ENCODE measurements around the gene AUTS2. TPM values are rescaled to one million over a fixed set of nuclear protein-coding genes. Genes with fewer than 3 reads are reported as not detected.

The AUTS2 gene
- total and polyA plus RNA-seq, 4 donors = 4.9 to 24.4 (median 7.0) TPM

- peak overlapping the region in 2 of 3 donors; percentile 73 to 74 for H3K4me3 ChIP-seq (ENCODE audit: low read depth in 1 of 3, low read length in 3 of 3)
- H3K27me3 ChIP-seq (ENCODE audit: control insufficient read depth in 4 of 4, insufficient read depth in 4 of 4, low read length in 3 of 4) = no peaks in the 10 kb centered on the region
- WGBS = 48% methylated on average over 6 of the region's 6 CpGs
- peaks cover 5 to 72% (median 48%) of the 10 kb centered on the region in 4 donors for H3K4me1 ChIP-seq (ENCODE audit: control insufficient read depth in 4 of 4, insufficient read depth in 4 of 4, low read length in 3 of 4)
- no peaks in the 10 kb centered on the region for H3K36me3 ChIP-seq (ENCODE audit: control insufficient read depth in 4 of 4, insufficient read depth in 3 of 4, low read depth in 1 of 4, low read length in 3 of 4)
- no peak overlapping the region for H3K27ac ChIP-seq (ENCODE audit: low read depth in 1 of 2, low read length in 2 of 2)
- no peak for DNase-seq (ENCODE audit: low spot score)
- H3K9me3 ChIP-seq (ENCODE audit: control insufficient read depth in 4 of 4, low read length in 3 of 4) = no peaks in the 10 kb centered on the region
- TF ChIP-seq JUND (IDR thresholded peaks at IDR 0.05) (no peak), SP1 (IDR thresholded peaks at IDR 0.05) (no peak), ZBTB33 (IDR thresholded peaks at IDR 0.05) (no peak), NR2F2 (IDR thresholded peaks at IDR 0.05) (no peak), HNF4G (IDR thresholded peaks at IDR 0.05) (no peak)
- TF ChIP-seq, protein P1, sequence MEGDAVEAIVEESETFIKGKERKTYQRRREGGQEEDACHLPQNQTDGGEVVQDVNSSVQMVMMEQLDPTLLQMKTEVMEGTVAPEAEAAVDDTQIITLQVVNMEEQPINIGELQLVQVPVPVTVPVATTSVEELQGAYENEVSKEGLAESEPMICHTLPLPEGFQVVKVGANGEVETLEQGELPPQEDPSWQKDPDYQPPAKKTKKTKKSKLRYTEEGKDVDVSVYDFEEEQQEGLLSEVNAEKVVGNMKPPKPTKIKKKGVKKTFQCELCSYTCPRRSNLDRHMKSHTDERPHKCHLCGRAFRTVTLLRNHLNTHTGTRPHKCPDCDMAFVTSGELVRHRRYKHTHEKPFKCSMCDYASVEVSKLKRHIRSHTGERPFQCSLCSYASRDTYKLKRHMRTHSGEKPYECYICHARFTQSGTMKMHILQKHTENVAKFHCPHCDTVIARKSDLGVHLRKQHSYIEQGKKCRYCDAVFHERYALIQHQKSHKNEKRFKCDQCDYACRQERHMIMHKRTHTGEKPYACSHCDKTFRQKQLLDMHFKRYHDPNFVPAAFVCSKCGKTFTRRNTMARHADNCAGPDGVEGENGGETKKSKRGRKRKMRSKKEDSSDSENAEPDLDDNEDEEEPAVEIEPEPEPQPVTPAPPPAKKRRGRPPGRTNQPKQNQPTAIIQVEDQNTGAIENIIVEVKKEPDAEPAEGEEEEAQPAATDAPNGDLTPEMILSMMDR (IDR thresholded peaks at IDR 0.05; ENCODE audit: low read depth, low read length, missing input control) = no peak
- TF ChIP-seq, protein P2, sequence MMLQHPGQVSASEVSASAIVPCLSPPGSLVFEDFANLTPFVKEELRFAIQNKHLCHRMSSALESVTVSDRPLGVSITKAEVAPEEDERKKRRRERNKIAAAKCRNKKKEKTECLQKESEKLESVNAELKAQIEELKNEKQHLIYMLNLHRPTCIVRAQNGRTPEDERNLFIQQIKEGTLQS (IDR thresholded peaks at IDR 0.05) = no peak
- H3K9ac ChIP-seq (ENCODE audit: low read depth in 1 of 2, low read length in 2 of 2) = no peak overlapping the region
Observed at GRCh38 chr7:70595370-70595754, 997.1 kb downstream of the AUTS2 start.

DNA sequence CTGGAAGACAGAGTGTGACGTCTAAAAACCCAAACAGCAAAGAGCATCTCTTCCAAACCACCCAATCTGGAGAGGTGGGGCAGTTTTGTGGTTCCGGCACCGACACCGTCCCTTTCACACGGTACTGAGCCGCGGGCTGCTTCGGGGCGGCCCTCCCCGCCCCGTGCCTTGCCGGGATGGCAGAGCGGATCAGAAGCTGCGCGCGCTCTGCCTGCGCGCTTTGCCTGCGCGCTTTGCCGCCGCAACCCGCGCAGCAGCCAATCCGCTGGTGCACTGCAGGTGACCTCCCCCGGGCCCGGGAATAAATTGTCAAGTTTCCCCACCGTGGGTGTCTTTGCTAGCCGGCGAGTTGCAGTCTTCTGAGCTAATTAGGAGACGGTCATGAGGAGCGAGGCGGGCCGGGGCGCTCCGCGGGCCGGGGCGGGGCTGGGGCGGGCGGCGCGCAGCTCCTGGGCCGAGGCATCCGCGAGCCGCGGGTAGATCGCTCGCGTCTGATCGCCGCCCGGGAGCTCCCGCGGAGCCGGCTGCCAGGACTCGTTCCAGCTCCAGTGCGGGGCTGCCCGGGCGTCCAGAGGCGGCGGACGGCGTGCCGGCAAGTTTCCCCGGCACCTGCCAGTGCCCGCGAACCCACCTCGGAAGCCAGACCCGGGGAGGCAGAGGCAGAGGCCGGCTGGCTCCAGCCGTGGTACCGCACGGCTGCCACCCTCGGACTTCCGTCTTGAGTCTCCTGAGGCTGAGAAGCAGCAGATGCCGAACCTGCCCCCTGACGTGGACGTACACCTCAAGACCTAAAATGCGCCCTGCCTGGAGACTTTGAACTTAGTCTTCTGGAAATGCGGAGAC, 997.7 kb downstream of the AUTS2 start:
- peak overlapping the region; percentile 73 to 86 (median 74) for H3K4me3 ChIP-seq (ENCODE audit: low read depth in 1 of 3, low read length in 3 of 3)
- TF ChIP-seq JUND (IDR thresholded peaks at IDR 0.05) (no peak), TAF1 (conservative IDR thresholded peaks at IDR 0.05) (no peak), HNF4G (IDR thresholded peaks at IDR 0.05) (no peak), HNF4A (conservative IDR thresholded peaks at IDR 0.05) (no peak), NR2F2 (IDR thresholded peaks at IDR 0.05) (no peak), YY1 (IDR thresholded peaks at IDR 0.05) (no peak), EGR1 (IDR thresholded peaks at IDR 0.05; ENCODE audit: low read depth in 2 of 2) (no peak), RAD21 (IDR thresholded peaks at IDR 0.05) (no peak), SP1 (IDR thresholded peaks at IDR 0.05) (no peak), GABPA (IDR thresholded peaks at IDR 0.05 in 1 of 2, conservative IDR thresholded peaks at IDR 0.05 in 1 of 2) (no peak), RXRA (IDR thresholded peaks at IDR 0.05) (no peak), FOXA2 (IDR thresholded peaks at IDR 0.05) (no peak), ZBTB33 (IDR thresholded peaks at IDR 0.05) (no peak)
- TF ChIP-seq, protein P3, sequence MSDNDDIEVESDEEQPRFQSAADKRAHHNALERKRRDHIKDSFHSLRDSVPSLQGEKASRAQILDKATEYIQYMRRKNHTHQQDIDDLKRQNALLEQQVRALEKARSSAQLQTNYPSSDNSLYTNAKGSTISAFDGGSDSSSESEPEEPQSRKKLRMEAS (IDR thresholded peaks at IDR 0.05) = no peak
- TF ChIP-seq, protein P2 (IDR thresholded peaks at IDR 0.05) = no peak
- TF ChIP-seq, protein P4, sequence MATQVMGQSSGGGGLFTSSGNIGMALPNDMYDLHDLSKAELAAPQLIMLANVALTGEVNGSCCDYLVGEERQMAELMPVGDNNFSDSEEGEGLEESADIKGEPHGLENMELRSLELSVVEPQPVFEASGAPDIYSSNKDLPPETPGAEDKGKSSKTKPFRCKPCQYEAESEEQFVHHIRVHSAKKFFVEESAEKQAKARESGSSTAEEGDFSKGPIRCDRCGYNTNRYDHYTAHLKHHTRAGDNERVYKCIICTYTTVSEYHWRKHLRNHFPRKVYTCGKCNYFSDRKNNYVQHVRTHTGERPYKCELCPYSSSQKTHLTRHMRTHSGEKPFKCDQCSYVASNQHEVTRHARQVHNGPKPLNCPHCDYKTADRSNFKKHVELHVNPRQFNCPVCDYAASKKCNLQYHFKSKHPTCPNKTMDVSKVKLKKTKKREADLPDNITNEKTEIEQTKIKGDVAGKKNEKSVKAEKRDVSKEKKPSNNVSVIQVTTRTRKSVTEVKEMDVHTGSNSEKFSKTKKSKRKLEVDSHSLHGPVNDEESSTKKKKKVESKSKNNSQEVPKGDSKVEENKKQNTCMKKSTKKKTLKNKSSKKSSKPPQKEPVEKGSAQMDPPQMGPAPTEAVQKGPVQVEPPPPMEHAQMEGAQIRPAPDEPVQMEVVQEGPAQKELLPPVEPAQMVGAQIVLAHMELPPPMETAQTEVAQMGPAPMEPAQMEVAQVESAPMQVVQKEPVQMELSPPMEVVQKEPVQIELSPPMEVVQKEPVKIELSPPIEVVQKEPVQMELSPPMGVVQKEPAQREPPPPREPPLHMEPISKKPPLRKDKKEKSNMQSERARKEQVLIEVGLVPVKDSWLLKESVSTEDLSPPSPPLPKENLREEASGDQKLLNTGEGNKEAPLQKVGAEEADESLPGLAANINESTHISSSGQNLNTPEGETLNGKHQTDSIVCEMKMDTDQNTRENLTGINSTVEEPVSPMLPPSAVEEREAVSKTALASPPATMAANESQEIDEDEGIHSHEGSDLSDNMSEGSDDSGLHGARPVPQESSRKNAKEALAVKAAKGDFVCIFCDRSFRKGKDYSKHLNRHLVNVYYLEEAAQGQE (IDR thresholded peaks at IDR 0.05) = no peak
- TF ChIP-seq, protein P1 (IDR thresholded peaks at IDR 0.05; ENCODE audit: low read depth, low read length, missing input control) = no peak

More for the DNA sequence above, 997.7 kb downstream of the AUTS2 start:
- Histone ChIP-seq H3K36me3 (ENCODE audit: control insufficient read depth in 4 of 4, insufficient read depth in 3 of 4, low read depth in 1 of 4, low read length in 3 of 4) (peaks cover 0 to 4% (median 0%) of the 10 kb centered on the region in 4 donors), H3K27ac (ENCODE audit: low read depth in 1 of 2, low read length in 2 of 2) (peak overlapping the region; percentile 44 to 49), H3K4me1 (ENCODE audit: control insufficient read depth in 4 of 4, insufficient read depth in 4 of 4, low read length in 3 of 4) (peaks cover 5 to 67% (median 44%) of the 10 kb centered on the region in 4 donors), H3K9me3 (ENCODE audit: control insufficient read depth in 4 of 4, low read length in 3 of 4) (no peaks in the 10 kb centered on the region), H3K27me3 (ENCODE audit: control insufficient read depth in 4 of 4, insufficient read depth in 4 of 4, low read length in 3 of 4) (no peaks in the 10 kb centered on the region), H3K9ac (ENCODE audit: low read depth in 1 of 2, low read length in 2 of 2) (peak overlapping the region; percentile 2 to 81)
- no peak for DNase-seq (ENCODE audit: low spot score)
- 3% methylated on average over 82 of the region's 82 CpGs for WGBS
